Fibroblast of the conjunctiva (primary cell): Measurements from ENCODE around the gene EREG.
"Not testable (repeated sequence)": the region's sequence is repeated elsewhere in the genome, so short reads cannot be mapped to it uniquely, and the experiment has no call there.

Source experiments
- DNase-seq: peaks from one replicate; pipeline ENCODE4 v3.0.0-alpha.2; 2010; ENCODE audit warnings: low read depth

The EREG gene, protein sequence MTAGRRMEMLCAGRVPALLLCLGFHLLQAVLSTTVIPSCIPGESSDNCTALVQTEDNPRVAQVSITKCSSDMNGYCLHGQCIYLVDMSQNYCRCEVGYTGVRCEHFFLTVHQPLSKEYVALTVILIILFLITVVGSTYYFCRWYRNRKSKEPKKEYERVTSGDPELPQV

DNA sequence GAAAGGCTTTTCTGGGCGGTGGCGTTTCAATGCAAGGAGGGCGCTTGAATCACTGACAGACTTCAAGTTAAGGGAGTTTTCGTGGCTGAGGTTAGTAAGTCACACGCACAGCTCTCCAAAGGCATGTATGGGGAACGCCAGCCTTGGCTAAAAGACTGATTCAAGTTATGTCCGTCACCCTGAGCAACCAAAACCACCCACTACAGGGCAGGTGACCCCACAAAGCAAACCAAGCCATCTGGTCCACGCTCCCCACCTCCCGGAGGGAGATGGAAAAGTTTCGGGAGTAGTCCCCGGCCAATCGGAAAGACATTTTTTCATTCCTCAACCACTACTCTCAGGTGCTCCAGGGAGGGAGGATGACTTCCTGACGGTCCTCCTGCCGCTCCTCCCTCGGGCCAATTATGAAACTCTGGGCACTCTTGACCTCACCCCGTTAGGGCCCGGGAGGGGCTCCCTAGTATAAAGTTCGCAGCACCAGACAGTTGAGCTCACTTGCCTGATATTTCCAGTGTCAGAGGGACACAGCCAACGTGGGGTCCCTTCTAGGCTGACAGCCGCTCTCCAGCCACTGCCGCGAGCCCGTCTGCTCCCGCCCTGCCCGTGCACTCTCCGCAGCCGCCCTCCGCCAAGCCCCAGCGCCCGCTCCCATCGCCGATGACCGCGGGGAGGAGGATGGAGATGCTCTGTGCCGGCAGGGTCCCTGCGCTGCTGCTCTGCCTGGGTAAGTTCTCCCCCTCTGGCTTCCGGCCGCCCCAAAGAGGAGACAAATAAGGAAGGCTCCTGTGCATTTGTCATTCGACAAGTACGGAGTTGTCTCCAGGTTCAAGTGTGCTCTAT lies at the start of gene EREG:
Gene EREG (plus strand): TSS at position 494 of the 840 bp plus-strand sequence. CDS start 164 bp downstream, at position 658.
- peak; percentile 12 for DNase-seq

DNA sequence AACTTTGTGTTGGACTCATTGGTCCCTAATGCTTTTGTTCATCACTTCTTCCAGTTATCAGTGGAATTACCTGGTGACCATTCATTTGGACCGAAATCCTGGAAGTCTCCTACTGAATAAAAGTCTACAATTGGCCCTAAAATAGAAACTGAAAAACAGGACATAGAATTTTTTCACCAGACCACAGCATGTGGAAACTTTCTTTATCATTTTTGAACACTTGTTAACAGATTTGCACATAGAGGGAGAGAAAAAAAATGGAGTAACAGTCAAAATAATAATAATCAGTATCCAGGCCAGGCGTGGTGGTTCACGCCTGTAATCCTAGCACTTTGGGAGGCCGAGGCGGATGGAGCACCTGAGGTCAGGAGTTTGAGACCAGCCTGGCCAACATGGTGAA lies 49.6 kb upstream of the EREG start:
- DNase-seq = no peak

DNA sequence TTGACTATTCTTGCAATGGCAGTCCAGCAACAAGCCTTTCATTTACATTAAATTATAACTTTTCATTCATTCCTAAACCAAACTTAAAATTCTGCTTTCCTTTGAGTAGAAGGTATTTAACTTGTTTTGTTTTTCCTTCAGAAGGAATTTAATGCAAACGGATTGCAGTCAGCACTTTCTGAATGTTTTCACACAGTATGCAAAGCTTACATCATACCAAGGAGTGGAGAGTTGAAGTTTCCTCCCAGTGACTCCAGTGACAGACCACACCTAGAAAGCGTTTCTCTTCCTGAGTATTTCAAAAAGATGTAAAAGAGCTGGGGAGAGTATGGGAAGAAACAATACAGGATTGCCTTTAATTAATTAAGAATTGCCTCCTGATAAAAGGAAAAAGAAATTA lies 48.5 kb upstream of the EREG start:
- DNase-seq = peak; percentile 37

DNA sequence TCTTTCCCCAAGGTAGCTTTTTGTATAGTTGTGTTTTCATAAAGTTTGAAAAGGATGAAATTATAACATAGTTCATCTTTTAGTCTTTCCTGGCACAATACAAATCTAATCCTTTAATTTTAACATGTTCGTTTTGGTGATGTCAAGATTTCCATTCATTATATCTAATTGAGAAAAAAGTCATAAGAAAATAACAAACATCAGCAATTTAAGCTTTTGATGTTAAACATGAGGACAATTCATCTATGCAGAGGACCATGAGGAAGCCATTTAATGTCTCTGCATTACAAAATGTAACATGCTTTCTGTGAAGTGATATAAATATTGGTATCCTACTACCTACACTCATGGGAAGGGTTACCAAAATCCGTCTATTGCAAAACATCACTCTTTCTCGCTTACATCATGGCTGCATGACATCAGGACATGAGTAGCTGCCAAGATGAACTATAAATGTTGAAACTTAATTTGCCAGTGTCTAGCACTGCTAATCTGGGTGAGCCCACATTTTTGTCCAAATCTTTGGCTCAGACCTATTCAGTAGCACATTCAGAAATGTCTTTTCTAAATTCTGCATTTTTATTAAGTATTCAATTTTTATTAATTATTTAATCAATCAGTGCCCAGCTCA lies 47.2 kb upstream of the EREG start:
- peak; percentile 24 for DNase-seq

DNA sequence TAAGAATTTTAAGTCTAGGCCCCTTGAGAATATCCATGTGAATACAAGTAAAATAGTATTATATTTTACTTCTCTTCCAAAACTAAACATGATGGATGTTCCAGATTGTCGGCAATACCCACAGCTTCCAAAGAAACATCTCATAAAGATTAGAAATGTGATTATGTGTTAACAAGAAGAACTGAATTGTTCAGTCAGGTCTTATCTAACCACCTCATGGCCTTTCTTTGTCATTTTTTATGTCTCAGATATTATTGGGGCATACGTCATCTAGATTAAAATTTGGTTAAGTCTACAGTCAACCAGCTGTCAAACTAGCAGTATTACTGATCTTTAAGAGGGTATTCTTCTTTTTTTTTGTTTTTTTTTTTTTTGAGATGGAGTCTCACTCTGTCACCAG lies 46.7 kb upstream of the EREG start:
- DNase-seq = no peak

DNA sequence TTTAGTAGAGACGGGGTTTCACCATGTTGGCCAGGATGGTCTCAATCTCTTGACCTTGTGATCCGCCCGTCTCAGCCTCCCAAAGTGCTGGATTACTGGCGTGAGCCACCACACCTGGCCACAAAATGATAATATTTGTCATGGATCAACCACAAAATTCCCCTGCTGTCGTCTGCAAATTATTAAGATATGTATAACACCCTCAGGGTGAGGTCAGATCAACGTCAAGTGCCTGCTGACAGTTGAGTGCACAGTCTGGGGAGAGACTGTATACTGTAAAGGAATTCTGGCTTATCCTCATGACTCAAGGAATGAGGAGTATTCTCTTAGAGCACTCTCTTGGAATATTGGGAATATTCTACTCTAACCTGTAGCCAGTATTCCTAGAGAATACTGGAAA lies 45.5 kb upstream of the EREG start:
- no peak for DNase-seq

DNA sequence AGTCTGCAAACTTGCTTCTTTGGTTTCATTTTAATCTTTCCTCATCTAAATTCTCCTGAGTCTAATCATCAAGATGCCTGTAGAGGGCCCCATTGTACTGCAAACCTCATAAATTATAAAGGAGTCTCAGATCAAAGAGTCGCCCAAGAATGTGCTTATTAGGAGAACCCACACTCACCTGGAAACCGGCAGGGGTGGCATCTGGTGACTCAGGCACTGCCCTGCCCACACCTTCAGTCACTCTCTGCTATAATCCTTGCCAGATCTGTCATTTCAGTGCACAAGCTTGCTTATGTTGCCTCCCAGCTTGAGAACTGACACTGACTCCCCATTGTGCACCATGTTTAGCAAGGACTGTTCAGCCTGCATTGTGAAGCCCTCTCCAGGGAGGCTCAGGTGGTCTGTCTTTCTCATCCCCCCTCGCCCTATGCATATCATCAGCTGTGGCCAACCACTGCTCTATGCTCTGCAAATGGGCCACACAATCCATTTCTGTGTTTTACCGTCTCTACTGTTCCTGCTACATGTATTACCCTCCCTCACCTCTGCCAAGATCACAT lies 44.3 kb upstream of the EREG start:
- DNase-seq = peak; percentile 47

DNA sequence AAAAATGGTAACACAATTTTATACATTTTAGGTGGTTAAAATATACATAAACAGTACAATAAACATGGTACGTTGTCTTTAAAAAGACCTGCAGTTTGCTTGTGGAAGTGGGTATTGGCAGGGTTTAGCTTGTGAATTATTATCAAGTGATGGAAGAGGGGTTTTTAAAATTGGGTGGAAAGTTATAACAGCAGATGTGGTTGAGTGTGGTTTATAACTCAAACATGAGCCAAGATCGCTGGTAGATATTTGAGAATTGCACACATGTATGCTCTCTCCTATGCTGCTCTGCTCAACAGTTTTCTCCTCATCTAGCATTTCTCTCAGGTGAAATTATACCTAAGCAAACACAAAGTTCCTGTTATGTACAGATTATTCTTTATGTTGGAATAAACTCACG lies 42.6 kb upstream of the EREG start:
- DNase-seq = no peak

DNA sequence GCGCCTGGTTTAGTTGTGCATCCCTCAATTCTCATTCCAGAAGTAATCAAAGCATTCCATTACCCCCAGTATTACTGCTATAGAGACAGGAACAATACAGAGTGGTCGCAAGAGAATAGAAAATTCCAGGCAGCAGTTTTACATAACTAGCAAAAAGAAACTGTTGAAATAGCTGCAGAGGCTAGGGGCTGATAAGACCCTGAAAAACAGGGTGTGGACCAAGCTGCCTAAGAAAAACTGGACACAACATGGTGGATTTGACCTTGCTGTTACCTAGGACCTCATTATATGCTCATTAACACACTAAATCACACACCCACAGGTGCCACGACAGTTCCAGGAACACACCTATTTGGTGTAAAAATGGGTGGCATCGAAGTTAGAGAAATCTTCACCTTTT lies 41.3 kb upstream of the EREG start:
- no peak for DNase-seq

DNA sequence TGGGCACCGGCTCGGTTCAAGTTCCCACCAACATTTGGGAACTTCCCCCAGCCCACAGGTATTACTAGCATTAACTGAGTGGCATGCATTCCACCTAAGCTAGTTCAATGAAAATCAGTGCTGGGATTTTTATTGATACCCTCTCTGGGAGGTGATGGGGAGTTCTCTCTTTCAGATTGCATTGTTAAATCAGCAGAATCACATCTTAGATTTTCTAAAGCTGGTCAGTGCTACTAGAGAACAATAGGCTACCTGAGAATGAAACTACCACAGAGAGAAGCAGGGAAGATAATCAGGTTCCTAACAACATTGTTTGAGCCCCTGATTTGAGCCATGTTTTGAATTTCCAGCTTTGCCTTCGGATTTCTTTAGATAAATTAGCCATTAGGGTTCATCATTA lies 40.7 kb upstream of the EREG start:
- DNase-seq = no peak

DNA sequence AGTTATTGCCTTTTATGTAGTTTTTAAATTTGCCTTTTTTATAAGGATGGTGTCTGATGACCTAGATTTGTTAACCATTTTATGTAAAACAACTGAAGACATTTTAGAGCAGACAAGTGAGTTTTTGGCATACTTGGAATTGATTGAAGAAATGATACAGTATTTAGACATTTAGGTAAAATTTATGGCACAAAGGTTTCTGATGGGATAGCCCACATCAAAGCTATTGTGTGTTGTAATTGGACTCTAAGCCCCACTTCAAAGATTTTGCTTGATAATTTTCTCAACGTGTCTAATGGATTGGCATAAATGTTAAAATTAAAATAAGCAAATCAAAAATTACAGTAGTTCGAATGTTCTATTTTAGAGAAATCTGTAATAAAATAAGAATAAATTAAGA lies 39.1 kb upstream of the EREG start:
- no peak for DNase-seq

DNA sequence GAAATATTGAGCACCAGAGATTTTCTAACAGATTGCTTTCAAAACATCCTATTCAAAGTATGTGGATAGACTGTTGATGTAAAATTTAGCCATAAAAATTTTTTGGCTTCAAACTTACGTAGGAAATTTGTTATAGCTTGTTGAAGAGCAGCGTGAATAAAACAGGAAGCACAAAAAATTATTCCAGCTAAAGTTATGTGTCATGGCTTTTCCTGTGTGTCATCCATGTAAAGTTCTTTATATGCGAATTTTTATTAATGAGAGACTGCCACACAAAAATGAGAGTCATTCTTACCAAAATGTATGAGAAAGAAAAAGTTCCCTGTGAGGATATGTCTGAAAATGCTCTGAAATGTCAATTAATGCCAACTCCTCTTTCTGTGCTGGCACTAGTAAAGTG lies 37.2 kb upstream of the EREG start:
- no peak for DNase-seq

DNA sequence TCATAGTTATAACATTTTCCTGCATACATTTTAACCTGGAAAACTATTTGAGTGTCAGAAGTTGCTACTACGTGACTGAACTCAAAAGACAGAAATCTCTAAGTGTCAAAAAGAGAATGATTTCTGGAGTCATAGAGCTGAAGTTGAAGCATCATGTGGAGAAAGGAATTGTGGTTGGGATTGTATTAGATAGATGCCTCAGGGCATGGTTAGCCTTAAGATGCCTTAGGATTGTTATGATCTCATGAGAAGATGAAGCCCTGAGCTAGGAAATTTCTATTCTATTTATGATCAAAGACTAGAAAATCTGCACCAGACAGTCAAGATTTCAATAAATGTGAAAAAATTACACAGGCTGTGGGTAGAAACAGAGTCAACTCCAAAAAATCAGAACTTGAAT lies 36.4 kb upstream of the EREG start:
- no peak for DNase-seq

DNA sequence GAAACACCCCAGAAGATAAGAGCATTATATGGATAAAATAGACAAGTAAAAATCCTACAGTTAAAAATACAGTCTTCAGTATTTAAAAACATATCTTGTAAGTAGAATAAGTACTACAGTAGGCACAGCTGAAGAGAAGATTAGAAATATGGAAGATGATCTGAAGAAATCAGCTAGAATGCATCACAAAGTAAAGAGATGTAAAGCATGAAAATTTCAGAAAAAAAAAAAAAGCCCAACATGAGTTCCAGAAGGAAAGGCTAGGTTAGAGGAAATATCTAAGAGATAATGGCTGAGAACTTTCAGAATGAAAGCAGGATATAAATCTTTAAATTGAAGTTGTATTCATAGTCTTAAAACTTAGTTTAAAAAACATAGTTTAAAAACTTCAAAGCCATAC lies 35.6 kb upstream of the EREG start:
- DNase-seq = no peak

DNA sequence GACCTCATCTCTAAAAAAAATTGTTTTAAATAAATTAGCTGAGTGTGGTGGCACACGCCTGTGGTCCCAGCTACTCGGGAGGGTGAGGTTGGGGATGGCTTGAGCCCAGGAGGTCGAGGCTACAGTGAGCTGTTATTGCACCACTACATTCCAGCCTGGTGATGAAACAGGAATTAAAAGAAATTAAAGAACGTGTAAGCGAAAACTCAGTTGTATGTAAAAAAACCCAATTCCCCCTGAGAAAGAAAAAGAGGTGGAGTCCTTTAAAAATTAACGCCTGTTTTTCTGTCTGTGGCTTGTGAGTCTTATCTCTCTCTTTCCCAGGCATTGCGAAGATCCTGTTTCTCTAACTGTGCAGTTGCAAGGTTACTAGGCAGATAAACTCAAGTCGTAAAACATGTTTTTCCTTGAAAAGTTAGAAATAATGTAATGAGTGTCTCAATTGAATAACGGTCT lies 34.6 kb upstream of the EREG start:
- no peak for DNase-seq

DNA sequence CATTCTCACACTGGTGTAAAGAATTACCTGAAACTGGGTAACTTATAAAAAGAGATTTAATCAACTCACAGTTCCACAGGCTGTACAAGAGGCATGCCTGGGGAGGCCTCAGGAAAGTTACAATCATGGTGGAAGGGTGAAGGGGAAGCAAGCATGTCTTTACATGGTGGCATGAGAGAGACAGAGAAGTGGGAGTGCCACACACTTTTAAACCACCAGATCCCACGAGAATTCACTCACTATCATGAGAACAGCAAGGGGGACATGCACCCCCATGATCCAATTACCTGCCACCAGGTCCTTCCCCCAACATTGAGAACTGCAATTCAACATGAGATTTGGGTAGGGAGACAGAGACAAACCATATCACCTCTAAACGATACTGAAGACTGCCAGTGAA lies 33.7 kb upstream of the EREG start:
- DNase-seq = no peak

DNA sequence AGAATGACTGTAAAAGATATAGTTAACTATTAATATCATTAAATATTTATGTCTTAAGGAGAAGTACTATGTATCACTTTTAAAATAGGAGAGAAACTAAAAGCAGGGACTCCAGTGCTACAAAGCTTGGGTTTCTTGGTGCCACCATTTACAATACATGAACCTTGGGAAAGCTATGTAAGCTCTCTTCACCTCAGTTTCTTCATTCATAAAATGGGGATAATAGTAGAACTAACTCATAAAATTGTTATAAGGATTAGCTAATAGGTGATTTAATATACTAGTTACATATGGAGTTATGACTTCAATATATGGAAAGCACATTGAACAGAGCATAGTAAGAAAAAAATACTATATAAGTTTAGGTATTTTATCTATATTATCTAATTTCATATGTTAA lies 33.0 kb upstream of the EREG start:
- DNase-seq = no peak

DNA sequence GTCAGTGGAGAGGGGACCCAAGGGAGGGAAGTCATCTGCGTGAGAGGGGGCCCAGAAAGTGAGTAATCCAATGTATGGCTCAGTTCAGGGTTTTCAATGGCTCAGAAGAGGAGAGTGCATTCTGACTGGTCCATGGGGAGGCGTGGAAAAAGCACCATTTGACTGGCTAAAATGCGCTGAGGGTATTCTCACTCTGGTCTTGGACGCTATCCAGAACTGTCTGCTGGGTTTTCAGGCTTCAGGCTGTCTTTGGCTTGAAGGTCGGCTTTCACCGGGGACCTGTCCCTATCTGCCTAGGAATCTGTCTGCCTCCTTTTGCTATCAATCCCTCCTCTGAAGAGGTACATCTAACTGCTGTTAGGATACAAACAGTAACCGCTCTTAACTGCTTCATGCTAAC lies 30.3 kb upstream of the EREG start:
- DNase-seq = no peak

DNA sequence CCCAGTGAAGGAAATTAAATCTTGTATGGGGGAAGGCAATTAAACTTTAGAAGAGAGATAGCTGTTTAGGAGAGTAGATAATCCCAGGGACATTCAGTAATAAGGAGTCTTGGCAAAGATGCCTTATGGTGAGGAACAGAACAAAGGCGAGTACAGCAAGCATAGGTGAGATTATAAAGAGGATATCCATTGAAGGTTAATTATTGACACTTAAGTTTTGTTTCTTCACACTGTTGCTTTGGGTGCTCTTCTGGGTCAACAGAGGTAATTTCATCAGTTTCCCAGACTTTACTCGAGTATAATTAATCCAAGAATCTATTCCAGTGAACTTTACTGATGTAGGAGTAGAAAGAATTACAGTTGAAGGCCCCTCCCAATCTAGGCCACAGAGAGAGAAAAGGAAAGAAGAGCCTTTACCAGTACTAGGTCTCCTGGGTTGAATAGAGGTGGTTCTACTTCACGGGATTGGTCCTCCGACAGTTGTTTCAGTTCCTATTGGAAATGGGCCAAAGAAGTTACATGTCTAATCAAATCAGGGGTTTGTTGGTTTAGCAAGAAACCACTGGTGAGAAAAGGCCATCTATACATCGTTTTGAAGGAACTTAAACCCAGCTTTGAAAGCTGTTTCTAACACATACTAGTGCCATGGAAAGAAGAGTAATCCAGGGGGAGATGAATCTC lies 29.5 kb upstream of the EREG start:
- no peak for DNase-seq

DNA sequence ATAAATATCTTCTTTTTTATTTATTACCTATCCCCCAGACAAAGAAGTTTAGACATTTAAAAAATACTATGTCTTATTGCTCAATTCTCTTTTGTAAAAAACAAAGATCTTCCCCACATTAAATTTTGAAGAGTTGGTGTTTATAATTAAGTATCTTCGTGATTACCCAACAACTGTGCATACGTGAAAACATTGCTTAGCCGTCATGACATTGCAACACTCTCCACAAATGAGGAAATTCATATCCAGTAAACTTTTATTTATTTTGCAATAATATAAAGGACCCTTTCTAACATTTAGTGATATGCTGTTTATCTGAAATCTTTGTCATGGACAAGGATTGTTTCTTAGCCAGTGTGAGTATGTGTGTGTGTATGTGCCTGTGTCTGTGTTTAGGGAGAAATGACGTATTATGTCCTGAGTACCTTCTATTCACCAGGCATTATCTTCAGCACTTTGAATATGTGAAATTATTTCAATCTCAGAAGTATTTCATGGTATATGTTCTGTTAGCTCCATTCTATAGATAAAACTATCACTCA lies 26.1 kb upstream of the EREG start:
- no peak for DNase-seq

DNA sequence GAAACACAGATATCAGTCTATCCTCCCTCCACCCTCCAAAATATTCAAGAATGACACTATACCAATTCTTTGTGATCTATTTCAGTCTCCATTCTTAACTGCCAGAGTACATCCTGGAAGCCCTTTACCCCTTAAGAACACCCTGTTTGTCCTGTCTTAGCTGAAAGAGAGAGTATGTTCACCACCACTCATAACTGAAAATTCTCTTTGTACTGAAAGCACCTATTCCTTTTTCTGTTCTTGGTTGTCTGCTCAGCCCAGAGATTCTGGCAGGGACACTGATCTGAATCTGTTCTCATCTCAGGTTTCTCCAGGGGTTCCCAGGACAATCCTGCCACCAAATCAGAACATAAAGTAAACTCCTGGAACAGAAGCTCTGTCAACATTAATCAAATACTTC lies 25.4 kb upstream of the EREG start:
- DNase-seq = no peak

DNA sequence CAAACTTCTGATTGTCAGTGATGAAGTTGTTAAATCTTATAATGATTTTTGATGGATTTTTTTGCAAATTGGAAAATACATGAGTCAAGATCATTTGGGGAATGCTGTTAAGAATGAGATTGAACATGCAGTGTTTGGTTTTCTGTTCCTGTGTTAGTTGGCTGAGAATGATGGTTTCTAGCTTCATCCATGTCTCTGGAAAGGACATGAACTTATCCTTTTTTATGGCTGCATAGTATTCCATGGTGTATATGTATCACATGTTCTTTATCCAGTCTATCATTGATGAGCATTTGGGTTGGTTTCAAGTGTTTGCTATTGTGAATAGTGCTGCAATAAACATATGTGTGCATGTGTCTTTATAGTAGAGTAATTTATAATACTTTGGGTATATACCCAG lies 24.5 kb upstream of the EREG start:
- DNase-seq = not testable (repeated sequence)
